Mucosa of rectum (tissue), 2 donors: ENCODE data around the gene ZSWIM7.

ENCODE experiments used
- H3K27ac ChIP-seq, 2 donors: one replicate each; pipeline ENCODE4 v1.7.0; 2013; ENCODE audit warnings: inconsistent platforms in 2 of 2, low read depth in 2 of 2, low read length in 2 of 2
- H3K27me3 ChIP-seq, 2 donors: one replicate each; pipeline ENCODE4 v1.7.0; 2013; ENCODE audit warnings: low read length in 2 of 2; ENCODE audit not compliant: control insufficient read depth in 2 of 2, insufficient read depth in 2 of 2
- H3K36me3 ChIP-seq, 2 donors: one replicate each; pipeline ENCODE4 v1.7.0; 2013; ENCODE audit warnings: low read length in 2 of 2; ENCODE audit not compliant: control insufficient read depth in 2 of 2, insufficient read depth in 2 of 2
- H3K4me1 ChIP-seq, 2 donors: one replicate each; pipeline ENCODE4 v1.7.0; 2013; ENCODE audit warnings: low read length in 2 of 2, mild to moderate bottlenecking in 1 of 2; ENCODE audit not compliant: control insufficient read depth in 2 of 2, insufficient read depth in 2 of 2
- H3K4me3 ChIP-seq, 2 donors: one replicate each; pipeline ENCODE4 v1.7.0; 2013; ENCODE audit warnings: low read length in 2 of 2
- H3K9ac ChIP-seq, 2 donors: one replicate each; pipeline ENCODE4 v1.7.0; 2013; ENCODE audit warnings: low read length in 2 of 2, low read depth in 1 of 2, mild to moderate bottlenecking in 1 of 2
- H3K9me3 ChIP-seq, 2 donors: one replicate each; pipeline ENCODE4 v1.7.0; 2013; ENCODE audit warnings: low read length in 2 of 2; ENCODE audit not compliant: control insufficient read depth in 2 of 2
- donor health status: healthy.
- donor health status: Normal muscosa, but diverticular disease.

The ZSWIM7 gene

GRCh38 chr17:16026895-16027294 lies 27.4 kb upstream of the ZSWIM7 start:
- H3K4me1 ChIP-seq: no peaks in the 10 kb centered on the region
- H3K4me3 ChIP-seq: no peak overlapping the region
- H3K36me3 ChIP-seq: peaks cover 77% of the 10 kb centered on the region in 2 donors
- H3K27me3 ChIP-seq: no peaks in the 10 kb centered on the region
- no peak overlapping the region for H3K9ac ChIP-seq
- H3K27ac ChIP-seq: no peak overlapping the region
- no peaks in the 10 kb centered on the region for H3K9me3 ChIP-seq

GRCh38 chr17:16025202-16025601 lies 25.7 kb upstream of the ZSWIM7 start:
- Histone ChIP-seq H3K4me3 (no peak overlapping the region), H3K27me3 (no peaks in the 10 kb centered on the region), H3K4me1 (no peaks in the 10 kb centered on the region), H3K27ac (no peak overlapping the region), H3K9me3 (no peaks in the 10 kb centered on the region), H3K9ac (no peak overlapping the region), H3K36me3 (peaks cover 70 to 76% of the 10 kb centered on the region in 2 donors)

GRCh38 chr17:16023881-16024280 lies 24.4 kb upstream of the ZSWIM7 start:
- H3K36me3 ChIP-seq: peaks cover 57 to 70% of the 10 kb centered on the region in 2 donors
- no peaks in the 10 kb centered on the region for H3K4me1 ChIP-seq
- H3K9ac ChIP-seq: no peak overlapping the region
- no peaks in the 10 kb centered on the region for H3K9me3 ChIP-seq
- no peak overlapping the region for H3K27ac ChIP-seq
- no peak overlapping the region for H3K4me3 ChIP-seq
- no peaks in the 10 kb centered on the region for H3K27me3 ChIP-seq

- H3K27me3 ChIP-seq: no peaks in the 10 kb centered on the region
- H3K4me1 ChIP-seq: no peaks in the 10 kb centered on the region
- no peaks in the 10 kb centered on the region for H3K9me3 ChIP-seq
- H3K9ac ChIP-seq: no peak overlapping the region
- H3K27ac ChIP-seq: no peak overlapping the region
- peaks cover 21 to 30% of the 10 kb centered on the region in 2 donors for H3K36me3 ChIP-seq
- H3K4me3 ChIP-seq: no peak overlapping the region
Measured at GRCh38 chr17:16019347-16019746, 19.8 kb upstream of the ZSWIM7 start.

GRCh38 chr17:16013943-16014407 lies 14.5 kb upstream of the ZSWIM7 start:
- peaks cover 17 to 19% of the 10 kb centered on the region in 2 donors for H3K36me3 ChIP-seq
- H3K4me1 ChIP-seq: peaks cover 2 to 9% of the 10 kb centered on the region in 2 donors
- no peaks in the 10 kb centered on the region for H3K27me3 ChIP-seq
- H3K9me3 ChIP-seq: no peaks in the 10 kb centered on the region
- no peak overlapping the region for H3K9ac ChIP-seq
- H3K27ac ChIP-seq: no peak overlapping the region
- H3K4me3 ChIP-seq: no peak overlapping the region

DNA sequence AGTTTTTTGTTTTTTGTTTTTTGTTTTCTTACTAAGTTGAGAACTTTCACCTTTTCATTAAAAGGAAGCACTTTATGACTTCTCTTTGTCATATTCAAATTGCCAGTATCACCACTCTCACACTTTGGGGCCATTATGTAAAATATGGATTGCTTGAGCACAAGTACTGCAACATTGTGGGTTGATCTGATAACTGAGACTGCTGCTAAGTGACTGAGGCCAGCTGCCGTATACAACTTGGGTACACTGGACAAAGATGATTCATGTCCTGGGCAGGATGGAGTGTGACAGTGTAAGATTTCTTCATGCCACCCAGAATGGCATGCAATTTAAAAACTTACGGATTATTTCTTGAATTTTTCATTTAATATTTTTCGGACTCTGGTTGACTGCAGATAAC lies 7.9 kb upstream of the ZSWIM7 start:
- no peaks in the 10 kb centered on the region for H3K9me3 ChIP-seq
- no peak overlapping the region for H3K9ac ChIP-seq
- H3K4me3 ChIP-seq: no peak overlapping the region
- H3K4me1 ChIP-seq: peaks cover 2 to 9% of the 10 kb centered on the region in 2 donors
- no peak overlapping the region for H3K27ac ChIP-seq
- peaks cover 59 to 62% of the 10 kb centered on the region in 2 donors for H3K36me3 ChIP-seq
- H3K27me3 ChIP-seq: no peaks in the 10 kb centered on the region

DNA sequence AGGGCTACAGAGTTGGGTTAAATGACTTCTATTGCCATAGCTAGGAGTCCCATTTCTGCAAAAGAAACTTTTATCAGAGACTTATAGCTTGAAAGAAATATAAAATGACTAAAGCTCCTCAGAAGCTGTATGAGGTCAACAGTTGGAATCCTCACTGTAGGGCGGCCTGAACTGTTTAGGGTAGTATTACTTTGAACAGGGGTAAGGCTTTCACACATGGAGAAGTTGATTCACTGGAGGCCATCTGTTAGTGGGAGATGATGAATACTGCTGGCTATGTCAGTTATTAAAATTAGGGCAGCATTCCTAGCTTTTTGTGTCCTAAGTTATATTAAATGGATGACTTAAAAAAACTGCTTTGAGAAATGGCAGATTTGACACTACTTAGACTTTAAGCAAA lies 6.1 kb upstream of the ZSWIM7 start:
- H3K27me3 ChIP-seq: no peaks in the 10 kb centered on the region
- H3K9me3 ChIP-seq: no peaks in the 10 kb centered on the region
- H3K4me1 ChIP-seq: peaks cover 5 to 7% of the 10 kb centered on the region in 2 donors
- H3K36me3 ChIP-seq: peaks cover 68 to 72% of the 10 kb centered on the region in 2 donors
- H3K4me3 ChIP-seq: no peak overlapping the region
- no peak overlapping the region for H3K27ac ChIP-seq
- H3K9ac ChIP-seq: no peak overlapping the region

DNA sequence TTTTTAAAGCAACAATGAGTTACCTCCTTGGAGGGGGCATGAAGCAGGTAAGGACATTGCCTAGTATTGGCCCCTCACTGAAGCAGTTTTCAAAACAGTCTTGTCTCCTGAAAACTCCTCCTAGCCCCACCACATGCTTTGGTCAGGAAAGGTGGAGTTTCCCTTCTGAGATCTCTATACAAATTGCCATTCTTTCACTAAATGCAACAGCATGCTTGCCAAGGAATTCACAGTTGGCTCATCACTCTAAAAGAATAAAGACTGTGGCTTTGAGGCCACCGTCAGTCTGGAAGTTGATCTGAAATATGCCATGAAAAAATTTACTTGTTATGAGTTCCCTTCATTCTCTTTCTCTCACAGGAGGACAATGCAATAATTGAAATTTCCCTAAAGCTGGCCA lies 4.3 kb upstream of the ZSWIM7 start:
- H3K36me3 ChIP-seq: peaks cover 64 to 68% of the 10 kb centered on the region in 2 donors
- H3K4me1 ChIP-seq: peaks cover 10 to 11% of the 10 kb centered on the region in 2 donors
- no peak overlapping the region for H3K4me3 ChIP-seq
- H3K27ac ChIP-seq: no peak overlapping the region
- H3K9ac ChIP-seq: no peak overlapping the region
- H3K9me3 ChIP-seq: no peaks in the 10 kb centered on the region
- H3K27me3 ChIP-seq: no peaks in the 10 kb centered on the region

DNA sequence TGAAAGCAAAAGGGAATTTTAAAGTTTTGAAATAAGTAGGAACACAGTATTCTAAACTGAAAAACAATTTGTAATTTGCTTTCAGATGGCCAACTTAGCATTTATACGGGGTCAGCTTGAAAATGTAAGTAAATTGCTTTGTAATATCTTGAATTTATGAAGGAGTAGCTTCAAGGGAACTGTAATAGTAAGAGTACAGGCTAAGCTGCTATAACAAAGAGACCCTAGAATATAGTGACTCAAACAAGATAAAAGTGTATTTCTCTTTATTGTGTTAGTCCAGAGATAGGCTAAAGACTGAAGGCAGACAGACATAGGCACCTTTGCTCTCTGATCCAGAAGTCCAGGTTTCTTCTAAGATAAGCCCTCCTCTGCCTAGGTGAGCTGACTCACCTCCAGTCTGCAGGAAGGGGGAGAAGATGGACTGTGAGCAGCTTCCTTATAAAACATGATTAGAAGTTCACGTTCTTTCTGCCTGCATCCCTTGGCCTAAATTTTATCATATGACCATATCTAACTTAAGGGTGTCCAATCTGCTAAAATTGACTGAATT lies 3.3 kb upstream of the ZSWIM7 start:
- H3K36me3 ChIP-seq: peaks cover 54 to 57% of the 10 kb centered on the region in 2 donors
- no peaks in the 10 kb centered on the region for H3K9me3 ChIP-seq
- H3K4me3 ChIP-seq: no peak overlapping the region
- no peak overlapping the region for H3K9ac ChIP-seq
- H3K27me3 ChIP-seq: no peaks in the 10 kb centered on the region
- H3K4me1 ChIP-seq: peaks cover 10 to 11% of the 10 kb centered on the region in 2 donors
- H3K27ac ChIP-seq: no peak overlapping the region

DNA sequence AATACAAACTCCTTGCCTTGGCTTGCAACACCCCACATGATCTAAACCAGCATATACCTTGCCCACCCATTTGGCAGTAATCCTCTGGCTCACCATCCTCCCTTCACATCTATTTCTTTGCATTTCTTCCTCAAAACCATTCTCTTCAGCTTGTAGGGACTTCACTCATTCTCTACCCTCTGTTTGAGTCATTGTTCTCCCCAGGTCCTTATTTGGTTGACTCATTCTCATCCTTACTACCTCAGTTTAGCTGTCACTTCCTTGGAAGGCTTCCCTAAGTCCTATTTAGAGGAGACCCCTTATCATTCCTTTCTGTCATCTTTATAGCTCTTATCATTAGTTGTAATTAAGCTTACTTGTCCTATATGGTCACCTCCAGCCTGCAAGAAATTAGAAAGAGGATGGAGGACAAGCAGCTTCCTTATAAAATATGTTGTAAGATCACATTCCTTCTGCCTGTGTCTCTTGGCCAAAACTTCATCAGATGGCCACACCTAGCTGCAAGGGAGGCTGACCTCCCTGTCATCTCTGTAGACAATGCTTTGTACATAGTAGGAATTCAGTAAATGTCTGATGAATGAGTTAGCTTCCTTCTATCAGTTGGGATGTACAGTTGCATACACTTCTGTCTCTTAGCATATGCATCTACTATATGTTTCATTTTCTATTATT lies 1.9 kb upstream of the ZSWIM7 start:
- peaks cover 10 to 11% of the 10 kb centered on the region in 2 donors for H3K4me1 ChIP-seq
- H3K27me3 ChIP-seq: no peaks in the 10 kb centered on the region
- peak overlapping the region; percentile 15 to 92 for H3K4me3 ChIP-seq
- peak overlapping the region in 1 of 2 donors; percentile 92 for H3K9ac ChIP-seq
- H3K27ac ChIP-seq: no peak overlapping the region
- peaks cover 45 to 46% of the 10 kb centered on the region in 2 donors for H3K36me3 ChIP-seq
- no peaks in the 10 kb centered on the region for H3K9me3 ChIP-seq
